HG03521 (cell line): ENCODE data around the gene P3H3.
A peak's percentile ranks its signal among the peaks of the same experiment; 100 is the strongest.

Source experiments
- ATAC-seq: cut with Tn5 transposase; IDR thresholded peaks from one replicate; pipeline ENCODE4 v1.9.1; 2021; ENCODE audit warnings: mild to moderate bottlenecking, moderate library complexity; ENCODE audit not compliant: unreplicated experiment

P3H3 gene

DNA sequence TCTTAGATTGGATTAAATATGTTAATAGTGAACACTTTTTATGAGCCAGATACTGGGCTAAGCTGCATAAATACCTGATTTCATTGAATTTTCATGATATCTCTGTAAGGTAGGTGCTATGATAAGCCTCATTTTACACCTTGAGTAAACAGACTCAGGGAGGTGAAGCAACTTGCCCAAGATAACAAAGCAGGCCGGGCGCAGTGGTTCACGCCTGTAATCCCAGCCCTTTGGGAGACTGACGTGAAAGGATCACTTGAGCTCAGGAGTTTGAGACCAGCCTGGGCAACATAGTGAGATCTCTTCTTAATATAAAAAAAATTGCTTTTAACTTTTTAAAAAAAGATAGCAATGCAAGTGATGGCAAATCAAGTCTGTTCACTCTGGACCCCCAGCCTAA, 13.9 kb downstream of the P3H3 start:
- no peak for ATAC-seq

DNA sequence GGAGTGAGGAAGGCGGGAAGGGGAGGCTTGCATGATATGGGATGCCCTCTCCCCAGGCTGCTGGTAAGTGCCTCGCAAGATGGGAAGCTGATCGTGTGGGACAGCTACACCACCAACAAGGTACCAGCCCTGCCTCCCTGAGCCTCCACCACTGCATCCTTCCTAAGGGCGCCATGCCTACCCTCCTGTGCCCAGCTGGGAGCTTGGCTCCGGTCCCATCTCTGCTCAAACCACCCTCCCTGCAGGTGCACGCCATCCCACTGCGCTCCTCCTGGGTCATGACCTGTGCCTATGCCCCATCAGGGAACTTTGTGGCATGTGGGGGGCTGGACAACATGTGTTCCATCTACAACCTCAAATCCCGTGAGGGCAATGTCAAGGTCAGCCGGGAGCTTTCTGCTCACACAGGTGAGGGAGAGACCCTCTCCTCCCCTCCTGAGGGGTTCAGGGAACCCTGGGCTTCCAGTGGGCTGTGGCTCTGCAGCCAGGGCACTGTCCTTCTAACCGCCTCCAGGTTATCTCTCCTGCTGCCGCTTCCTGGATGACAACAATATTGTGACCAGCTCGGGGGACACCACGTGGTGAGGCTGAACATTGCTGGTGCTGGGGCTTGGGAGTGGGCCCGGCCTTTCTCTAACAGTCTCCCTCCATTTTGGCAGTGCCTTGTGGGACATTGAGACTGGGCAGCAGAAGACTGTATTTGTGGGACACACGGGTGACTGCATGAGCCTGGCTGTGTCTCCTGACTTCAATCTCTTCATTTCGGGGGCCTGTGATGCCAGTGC, 15.1 kb downstream of the P3H3 start:
- ATAC-seq: no peak

DNA sequence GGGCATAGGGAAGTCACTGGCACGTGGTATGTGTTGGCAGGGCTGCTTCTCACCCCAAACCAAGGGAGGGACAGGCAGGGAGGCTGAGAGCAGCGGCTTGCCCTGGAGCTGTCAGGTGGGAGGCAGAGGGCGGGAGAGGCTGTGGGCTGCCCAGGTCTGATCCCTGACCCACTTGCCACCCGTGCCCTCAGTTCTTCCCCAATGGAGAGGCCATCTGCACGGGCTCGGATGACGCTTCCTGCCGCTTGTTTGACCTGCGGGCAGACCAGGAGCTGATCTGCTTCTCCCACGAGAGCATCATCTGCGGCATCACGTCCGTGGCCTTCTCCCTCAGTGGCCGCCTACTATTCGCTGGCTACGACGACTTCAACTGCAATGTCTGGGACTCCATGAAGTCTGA, 17.2 kb downstream of the P3H3 start:
- no peak for ATAC-seq

DNA sequence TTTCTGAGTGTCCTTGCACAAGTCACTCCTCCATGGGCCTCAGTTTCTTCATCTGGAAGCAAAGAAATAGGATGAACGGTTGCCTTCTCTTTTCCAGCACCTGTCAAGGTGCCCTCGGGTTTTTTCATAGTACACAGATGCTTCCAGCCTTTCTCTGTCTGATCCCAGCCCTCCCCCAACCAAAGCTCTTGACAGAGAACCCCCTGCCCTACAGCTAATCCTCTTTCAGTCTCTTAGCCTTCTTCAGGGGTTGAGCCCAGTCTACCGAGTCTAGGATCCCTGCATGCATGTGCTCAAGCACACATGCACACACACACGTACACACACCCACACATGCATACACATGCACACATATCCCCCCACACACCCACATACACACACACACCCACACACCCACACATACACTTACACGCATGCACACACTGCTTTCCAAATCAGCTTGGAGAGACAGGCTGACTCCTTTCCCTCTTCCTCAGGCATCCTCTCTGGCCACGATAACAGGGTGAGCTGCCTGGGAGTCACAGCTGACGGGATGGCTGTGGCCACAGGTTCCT, 18.2 kb downstream of the P3H3 start:
- ATAC-seq: no peak

DNA sequence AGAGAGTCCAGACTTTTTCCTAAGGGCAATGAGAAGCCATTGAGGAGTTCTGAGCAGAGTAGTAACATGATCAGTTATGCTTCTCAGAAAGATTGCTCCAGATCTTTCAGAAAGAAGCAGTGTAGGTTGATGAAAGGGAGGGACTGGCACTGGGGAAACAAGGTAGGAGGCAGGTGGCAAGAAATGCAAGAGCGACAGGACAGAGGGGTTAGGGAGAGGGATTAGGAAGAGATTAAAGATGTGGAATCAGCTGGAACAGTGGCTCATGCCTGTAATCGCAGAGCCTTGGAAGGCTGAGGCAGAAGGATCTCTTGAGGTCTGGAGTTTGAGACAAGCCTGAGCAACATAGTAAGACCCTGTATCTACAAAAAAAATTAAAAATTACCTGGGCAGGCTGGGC, 19.5 kb downstream of the P3H3 start:
- ATAC-seq: no peak

DNA sequence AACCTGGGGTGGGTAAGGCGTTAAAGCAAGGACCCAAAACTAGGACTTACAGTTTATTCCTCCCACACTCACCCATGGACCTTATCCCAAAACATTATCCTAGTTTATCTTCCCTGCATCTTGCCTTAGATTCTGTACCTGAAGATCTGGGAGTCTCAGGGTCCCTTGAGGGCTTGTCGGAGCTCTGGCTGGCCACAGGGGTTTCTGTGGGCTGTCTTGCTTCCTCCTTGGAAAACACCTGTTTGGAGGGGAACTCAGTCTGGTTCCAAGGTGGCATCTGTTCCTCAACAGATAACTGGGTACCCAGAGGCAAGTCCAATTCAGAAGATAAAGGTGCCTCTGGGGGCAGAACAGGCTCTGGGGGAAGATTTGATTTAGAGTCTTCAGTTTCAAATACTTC, 21.2 kb downstream of the P3H3 start:
- no peak for ATAC-seq

DNA sequence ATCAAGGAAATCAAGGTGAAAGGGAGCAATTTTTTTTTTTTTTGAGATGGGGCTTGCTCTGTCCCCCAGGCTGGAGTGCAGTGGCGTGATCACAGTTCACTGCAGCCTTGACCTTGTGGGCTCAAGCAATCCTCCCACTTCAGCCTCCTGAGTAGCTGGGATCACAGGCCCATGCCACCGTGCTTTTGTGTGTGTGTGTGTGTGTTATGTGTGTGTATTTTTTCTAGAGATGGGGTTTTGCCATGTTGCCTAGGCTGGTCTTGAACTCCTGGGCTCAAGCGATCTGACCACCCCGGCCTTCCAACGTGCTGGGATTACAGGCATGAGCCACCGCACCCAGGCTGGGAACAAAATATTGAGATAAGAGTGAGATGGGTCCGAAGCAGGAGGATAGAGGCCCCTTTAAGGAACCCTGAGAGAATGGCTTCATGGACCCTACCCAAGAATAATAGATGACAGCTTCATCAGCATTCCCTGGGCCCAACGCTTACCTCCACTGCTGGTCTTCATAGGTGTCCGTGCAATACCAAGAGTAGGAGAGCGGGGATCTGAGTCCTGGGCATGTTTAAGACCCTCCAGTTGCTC, 21.9 kb downstream of the P3H3 start:
- ATAC-seq: no peak

DNA sequence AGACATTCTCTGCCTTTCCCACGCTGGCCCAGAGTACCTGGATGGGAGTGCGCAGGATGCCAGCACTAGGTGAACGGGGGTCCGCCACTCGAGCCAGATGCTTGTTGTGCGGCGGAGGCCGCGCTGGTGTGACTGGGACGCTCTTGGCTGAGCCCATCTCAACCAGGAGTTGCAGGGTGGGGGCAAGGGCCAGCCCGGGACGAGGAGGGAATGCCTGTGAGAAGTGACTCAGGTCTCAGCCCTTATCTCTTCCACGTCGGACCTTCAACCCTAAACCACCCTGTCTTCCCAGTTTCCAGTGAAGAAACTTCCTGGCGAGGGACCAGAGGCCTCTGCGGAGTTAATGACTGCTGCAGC, 22.6 kb downstream of the P3H3 start:
- ATAC-seq: no peak

DNA sequence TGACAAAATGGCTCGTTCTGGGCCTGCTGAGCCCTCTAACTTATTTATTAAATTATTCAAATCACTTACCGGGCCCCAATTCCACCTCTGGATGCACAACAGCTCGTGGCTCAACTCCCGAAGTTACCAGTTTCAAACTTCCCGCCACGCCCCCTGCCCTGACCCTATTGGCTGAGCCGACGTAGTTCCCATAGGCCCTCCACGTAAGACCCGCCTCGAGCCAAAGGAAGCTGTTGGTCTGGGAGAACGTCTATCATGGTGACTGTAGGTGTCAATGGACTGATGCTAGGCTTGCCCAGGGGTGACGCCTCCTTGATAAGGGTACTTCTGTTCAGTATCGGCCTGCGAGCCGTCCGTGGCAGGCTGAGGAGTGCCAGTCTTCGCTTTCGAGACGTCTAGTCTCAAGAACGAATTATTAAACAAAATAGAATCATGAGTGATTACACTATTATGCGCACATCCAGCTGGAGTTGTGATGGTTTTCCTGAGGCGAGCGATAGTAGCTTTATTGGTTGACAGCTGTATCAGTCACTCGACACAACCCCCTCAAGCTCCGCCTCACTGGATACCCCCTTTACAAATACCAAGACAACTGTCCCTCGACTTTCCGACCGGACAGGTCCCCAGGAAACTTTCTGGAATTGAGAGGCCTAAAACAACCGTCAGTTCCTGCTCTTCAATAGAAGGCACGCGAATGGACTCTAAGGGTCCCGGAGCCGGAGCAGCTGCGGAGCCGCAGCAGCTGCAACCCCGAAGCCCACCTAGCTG, 23.1 kb downstream of the P3H3 start, which contains the start of gene CDCA3:
Gene CDCA3 (minus strand): TSS at position 134 of the 768 bp plus-strand sequence. CDS start 334 bp downstream, outside the sequence.
- ATAC-seq: peak; percentile 47

DNA sequence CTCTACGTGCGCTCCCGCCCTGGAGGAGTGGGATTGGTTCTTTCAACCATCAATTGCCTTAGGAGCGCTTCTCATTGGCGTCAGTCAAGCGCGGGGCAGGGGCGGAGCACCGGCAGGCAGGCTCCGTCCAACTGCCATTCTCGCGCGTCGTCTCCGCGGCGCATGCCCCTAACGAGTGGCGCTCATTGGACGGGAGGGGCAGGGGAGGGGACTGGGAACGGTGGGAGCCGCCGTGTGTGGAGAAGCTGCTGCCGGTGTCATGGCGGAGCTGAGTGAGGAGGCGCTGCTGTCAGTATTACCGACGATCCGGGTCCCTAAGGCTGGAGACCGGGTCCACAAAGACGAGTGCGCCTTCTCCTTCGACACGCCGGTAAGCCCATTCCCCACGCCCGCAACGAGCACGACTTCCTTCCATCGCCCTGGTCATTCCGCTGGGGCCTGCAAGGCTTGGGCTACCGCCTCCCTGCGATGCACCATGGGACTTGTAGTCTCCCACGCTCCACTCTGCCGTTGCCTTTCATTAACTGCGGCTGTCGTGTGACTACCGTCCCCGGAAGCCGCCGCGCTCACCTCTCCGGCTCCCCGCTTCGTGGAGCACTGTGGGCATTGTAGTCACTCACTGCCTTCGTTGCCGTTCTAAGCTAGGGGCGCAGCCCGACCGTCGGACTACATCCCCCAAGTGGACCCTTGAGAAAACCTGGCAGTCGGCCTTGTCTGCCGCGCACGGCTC, 23.9 kb downstream of the P3H3 start, which contains the start of gene USP5:
Gene USP5 (plus strand): TSS at position 230 of the 730 bp plus-strand sequence. CDS start 30 bp downstream, at position 260.
- peak; percentile 69 for ATAC-seq

DNA sequence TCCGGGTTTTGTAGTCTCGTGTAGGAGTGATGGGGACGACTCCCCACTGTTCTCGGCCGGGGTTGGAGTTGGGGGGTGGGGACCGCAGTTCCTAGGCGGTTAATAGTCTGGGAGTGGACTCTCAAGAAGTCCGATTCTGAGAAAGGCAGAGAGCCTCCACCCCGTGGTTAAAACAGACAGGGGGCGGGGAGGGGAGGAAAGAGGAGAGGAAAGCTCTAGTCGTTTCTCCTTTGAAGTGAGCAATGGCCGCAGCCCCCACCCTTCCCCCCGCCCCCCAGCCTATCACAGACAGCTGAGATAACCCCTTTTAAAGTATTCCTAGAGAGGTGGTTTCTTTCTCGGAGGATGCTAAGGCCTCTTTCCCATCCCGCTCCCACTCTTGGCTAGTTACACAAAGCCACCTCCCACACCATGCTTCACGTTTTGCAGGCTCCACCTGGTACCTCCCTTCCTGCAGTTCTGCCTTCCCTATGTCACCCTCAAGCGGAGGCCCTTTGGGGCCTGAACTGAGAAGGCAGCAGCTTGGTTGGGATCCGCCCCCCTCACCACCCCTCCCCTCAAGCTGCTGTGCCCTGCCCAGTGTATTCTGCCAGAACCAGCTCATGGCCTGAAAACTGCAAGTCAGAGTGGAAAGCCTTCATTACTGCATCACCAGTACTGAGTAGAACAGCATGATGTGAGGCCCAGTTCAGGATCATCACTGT, 24.6 kb downstream of the P3H3 start:
- ATAC-seq: no peak

DNA sequence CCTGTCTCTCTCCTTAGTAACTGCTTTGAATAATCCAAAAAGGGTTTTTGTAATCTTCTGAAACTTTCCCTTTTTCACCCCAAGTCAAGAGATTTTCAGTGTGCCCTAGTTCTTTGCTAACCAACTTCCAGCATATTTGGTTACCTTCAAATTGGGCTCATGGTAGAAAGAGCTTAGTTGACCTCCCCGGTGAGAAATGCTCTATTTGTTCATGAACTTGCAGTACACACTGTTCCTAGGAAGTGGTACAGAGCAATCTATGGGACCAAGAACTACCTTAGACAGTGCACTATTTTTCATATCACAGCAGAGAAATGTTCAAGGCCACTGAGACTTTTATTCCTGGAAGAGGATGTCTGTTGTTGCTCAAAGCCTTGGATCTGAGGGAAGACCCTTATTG, 25.4 kb downstream of the P3H3 start:
- ATAC-seq: no peak

DNA sequence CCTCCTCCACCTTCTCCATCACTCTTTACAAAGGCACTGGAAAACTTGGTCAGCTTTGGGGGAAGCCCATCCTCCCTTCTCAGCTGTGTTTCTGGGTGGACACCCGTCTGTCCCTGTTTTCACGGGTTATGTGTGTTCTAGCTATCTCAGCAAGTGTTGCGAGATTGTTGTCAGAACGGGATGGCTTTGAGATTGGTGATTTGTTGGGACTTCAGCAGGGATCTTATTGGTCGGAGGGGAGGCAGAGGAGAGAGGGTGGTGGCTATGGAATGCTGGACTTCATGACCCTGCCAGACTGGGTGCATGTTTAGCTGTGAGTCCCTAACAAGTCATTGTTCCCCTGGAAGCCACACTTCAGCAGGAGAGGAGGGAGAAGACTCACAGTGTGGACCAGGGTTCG, 25.8 kb downstream of the P3H3 start:
- no peak for ATAC-seq

DNA sequence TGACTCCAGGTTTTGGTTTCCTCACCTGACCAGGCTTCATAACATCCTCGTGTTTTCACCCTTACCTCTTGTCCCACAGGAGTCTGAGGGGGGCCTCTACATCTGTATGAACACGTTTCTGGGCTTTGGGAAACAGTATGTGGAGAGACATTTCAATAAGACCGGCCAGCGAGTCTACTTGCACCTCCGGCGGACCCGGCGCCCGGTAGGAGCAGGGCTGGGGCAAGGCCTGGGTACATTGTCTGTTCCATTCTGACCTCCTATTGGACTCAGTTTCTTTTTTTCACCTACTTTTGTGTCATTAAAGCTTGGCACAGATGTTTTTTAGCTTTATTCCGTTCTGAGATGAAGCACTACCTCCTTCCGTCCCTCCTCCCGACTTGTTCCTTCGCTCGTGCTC, 27.1 kb downstream of the P3H3 start:
- ATAC-seq: no peak

DNA sequence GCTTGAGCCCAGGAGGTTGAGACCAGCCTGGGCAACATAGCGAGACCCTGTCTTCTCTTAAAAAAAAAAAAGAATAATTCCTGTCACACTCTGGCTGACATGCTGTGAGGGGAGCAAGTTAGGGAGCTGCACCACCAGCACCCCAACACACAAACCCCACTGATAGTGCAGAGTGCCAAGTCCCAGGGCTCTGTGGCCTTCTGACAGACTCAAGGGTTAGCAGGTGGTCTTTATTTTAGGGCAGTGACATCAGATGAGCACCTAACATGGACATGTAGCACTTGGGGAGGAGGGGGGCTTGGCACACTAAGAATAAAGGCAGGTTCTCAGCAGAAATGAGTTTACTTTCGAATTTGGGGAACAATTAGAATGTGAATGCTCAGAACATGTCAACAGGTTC, 30.6 kb downstream of the P3H3 start:
- ATAC-seq: no peak

DNA sequence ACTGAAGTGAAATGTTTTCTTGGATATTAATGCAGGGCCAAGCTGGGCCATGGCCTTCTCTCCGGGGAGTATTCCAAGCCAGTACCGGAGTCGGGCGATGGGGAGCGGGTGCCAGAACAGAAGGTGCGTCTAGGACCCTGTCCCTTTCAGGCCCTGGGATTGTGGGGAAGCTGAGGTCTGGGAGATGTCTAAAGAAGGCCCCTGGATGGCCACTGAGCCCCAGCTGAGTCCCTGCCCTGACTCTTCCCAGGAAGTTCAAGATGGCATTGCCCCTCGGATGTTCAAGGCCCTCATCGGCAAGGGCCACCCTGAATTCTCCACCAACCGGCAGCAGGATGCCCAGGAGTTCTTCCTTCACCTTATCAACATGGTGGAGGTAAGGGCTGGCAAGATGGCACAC, 31.9 kb downstream of the P3H3 start:
- no peak for ATAC-seq

DNA sequence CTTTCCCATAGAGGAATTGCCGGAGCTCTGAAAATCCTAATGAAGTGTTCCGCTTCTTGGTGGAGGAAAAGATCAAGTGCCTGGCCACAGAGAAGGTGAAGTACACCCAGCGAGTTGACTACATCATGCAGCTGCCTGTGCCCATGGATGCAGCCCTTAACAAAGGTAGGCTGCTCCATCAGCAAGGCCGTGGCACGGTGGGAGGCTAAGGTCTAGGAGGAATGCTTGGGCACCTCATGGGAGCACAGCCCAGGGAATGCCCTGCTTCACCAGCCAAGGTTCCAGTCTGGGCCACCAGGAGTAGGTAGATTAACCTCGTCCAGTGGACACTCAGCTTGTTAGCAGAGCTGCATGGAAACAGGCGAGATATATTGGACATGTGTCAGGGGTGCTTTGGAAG, 32.7 kb downstream of the P3H3 start:
- ATAC-seq: no peak

DNA sequence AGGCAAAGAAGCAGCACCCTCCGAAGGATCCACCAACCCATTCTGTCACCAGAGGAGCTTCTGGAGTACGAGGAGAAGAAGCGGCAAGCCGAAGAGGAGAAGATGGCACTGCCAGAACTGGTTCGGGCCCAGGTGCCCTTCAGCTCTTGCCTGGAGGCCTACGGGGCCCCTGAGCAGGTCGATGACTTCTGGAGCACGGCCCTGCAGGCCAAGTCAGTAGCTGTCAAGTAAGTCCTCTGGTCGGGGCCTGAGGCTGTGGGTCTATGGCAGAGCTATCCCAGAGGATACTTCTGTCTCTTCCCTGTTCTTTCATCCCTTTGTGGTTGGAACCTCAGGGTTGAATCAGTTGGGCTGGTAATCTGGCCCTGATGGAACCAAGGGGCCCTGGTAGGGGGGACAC, 33.2 kb downstream of the P3H3 start:
- no peak for ATAC-seq

DNA sequence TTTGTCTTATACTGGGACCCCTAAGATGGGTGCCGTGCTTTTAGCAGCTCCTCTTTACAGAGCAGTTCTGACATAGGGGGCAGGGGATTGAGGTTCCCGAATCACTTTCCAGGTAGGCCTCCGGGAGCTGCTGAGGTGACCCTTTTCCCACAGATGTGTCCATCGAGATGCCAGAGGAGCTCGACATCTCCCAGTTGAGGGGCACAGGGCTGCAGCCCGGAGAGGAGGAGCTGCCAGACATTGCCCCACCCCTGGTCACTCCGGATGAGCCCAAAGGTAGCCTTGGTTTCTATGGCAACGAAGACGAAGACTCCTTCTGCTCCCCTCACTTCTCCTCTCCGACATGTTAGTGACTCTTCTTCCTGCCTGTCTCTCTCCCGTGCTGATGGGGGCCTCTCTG, 34.8 kb downstream of the P3H3 start:
- no peak for ATAC-seq

DNA sequence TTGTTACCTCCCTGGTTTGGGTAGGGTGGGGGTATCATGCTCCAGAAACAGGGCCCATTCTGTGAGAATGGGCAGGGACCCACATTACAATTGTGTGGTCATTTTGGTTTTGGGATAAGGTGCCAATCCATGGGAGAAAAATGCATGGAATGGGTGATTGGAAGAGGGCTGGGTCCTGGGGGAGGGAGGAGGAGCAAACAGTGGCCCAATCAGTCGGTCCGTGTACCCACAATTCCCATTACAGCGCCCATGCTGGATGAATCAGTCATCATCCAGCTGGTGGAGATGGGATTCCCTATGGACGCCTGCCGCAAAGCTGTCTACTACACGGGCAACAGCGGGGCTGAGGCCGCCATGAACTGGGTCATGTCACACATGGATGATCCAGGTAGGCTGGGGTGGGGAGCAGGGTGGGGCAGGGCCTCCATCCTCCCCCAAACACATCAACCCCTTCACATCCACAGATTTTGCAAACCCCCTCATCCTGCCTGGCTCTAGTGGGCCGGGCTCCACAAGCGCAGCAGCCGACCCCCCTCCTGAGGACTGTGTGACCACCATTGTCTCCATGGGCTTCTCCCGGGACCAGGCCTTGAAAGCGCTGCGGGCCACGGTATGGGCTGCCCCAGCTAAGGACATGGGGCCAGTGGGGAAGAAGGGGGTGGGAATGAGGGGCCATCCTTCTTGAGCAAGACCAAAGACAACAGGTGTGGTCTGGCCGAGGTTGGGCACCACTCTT, 35.5 kb downstream of the P3H3 start:
- no peak for ATAC-seq
